ENCODE data around the gene DAP. TPM values are rescaled to one million over a fixed set of nuclear protein-coding genes. Genes with fewer than 3 reads are reported as not detected.

DAP gene
- total RNA-seq, 1 experiment from 2014 or later: 108 TPM

DNA sequence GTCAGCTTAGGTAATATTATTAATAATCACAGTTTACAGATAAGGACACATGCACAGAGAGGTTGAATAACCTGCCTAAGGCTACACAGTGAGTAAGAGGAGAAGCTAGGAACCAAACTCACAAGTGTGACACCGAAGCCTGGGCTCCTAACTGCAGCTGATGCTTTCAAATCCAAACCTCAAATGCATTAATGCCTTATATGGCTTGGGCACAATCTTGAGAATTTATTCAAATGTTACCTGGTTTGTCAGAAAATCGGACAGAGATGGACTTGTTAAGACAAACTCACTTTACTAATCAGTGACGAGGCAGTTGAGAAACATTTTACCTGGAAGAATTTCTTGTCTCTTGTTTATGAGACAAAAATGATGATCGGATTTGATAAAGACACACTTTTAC is 54.7 kb downstream of the DAP start:
- intact Hi-C loops (cut with micrococcal nuclease; ENCODE audit: unreplicated experiment): no loop called here
- ATAC-seq (no peak), DNase-seq (ENCODE audit: low read depth, low spot score) (no peak)
- POLR2A ChIA-PET: no interaction called here
- in situ Hi-C loops (cut with HindIII; ENCODE audit: low pct_unique_long_range_greater_than_20kb, low sequenced_read_pairs): no loop called here
- Histone ChIP-seq H3K4me1 (ENCODE audit: control insufficient read depth, insufficient read depth, low read length) (peaks cover 12% of the 10 kb centered on the region), H3K9me3 (ENCODE audit: control insufficient read depth, insufficient read depth, low read depth, low read length) (no peaks in the 10 kb centered on the region), H3K36me3 (ENCODE audit: control insufficient read depth, insufficient read depth, low read length) (no peaks in the 10 kb centered on the region), H3K27me3 (ENCODE audit: control insufficient read depth, insufficient read depth, low read length) (no peaks in the 10 kb centered on the region), H3K4me3 (ENCODE audit: low read depth in 2 of 2, low read length in 2 of 2) (no peak overlapping the region), H3K27ac (ENCODE audit: low read length) (no peak overlapping the region)
- TF ChIP-seq POLR2AphosphoS5 (IDR thresholded peaks at IDR 0.05; ENCODE audit: low read depth, low read length) (no peak), TCF7L2 (IDR thresholded peaks at IDR 0.05; ENCODE audit: low read depth, low read length) (no peak), SIN3A (IDR thresholded peaks at IDR 0.05; ENCODE audit: borderline replicate concordance, insufficient read depth, low read depth, low read length) (no peak)
- TF ChIP-seq, protein P1, sequence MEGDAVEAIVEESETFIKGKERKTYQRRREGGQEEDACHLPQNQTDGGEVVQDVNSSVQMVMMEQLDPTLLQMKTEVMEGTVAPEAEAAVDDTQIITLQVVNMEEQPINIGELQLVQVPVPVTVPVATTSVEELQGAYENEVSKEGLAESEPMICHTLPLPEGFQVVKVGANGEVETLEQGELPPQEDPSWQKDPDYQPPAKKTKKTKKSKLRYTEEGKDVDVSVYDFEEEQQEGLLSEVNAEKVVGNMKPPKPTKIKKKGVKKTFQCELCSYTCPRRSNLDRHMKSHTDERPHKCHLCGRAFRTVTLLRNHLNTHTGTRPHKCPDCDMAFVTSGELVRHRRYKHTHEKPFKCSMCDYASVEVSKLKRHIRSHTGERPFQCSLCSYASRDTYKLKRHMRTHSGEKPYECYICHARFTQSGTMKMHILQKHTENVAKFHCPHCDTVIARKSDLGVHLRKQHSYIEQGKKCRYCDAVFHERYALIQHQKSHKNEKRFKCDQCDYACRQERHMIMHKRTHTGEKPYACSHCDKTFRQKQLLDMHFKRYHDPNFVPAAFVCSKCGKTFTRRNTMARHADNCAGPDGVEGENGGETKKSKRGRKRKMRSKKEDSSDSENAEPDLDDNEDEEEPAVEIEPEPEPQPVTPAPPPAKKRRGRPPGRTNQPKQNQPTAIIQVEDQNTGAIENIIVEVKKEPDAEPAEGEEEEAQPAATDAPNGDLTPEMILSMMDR (IDR thresholded peaks at IDR 0.05): no peak
- TF ChIP-seq, protein P2, sequence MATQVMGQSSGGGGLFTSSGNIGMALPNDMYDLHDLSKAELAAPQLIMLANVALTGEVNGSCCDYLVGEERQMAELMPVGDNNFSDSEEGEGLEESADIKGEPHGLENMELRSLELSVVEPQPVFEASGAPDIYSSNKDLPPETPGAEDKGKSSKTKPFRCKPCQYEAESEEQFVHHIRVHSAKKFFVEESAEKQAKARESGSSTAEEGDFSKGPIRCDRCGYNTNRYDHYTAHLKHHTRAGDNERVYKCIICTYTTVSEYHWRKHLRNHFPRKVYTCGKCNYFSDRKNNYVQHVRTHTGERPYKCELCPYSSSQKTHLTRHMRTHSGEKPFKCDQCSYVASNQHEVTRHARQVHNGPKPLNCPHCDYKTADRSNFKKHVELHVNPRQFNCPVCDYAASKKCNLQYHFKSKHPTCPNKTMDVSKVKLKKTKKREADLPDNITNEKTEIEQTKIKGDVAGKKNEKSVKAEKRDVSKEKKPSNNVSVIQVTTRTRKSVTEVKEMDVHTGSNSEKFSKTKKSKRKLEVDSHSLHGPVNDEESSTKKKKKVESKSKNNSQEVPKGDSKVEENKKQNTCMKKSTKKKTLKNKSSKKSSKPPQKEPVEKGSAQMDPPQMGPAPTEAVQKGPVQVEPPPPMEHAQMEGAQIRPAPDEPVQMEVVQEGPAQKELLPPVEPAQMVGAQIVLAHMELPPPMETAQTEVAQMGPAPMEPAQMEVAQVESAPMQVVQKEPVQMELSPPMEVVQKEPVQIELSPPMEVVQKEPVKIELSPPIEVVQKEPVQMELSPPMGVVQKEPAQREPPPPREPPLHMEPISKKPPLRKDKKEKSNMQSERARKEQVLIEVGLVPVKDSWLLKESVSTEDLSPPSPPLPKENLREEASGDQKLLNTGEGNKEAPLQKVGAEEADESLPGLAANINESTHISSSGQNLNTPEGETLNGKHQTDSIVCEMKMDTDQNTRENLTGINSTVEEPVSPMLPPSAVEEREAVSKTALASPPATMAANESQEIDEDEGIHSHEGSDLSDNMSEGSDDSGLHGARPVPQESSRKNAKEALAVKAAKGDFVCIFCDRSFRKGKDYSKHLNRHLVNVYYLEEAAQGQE (IDR thresholded peaks at IDR 0.05; ENCODE audit: insufficient read depth in 1 of 2, low read depth in 2 of 2, low read length in 1 of 2): no peak
- BruUV-seq (replicated peaks): no TSS peak
- CTCF ChIA-PET: no interaction called here

DNA sequence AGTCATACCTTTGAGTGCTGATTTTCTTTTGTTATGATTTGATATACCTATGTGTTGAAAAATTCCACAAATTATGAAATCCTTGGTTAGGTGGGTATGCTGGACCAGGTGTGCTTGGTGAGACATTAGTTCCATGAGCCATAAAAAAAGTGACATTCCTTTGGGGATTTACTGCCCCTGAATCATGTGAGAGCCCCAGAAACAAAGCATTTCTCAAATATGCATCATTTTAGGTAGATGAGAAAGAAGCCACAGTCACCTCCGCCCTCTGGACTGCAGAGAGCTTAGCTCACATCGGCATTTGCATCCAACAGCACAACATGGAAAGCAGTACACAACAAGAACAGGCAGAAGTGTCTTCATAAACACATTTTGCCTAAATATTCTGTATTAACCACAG is 55.3 kb downstream of the DAP start:
- Histone ChIP-seq H3K27me3 (ENCODE audit: control insufficient read depth, insufficient read depth, low read length) (no peaks in the 10 kb centered on the region), H3K9me3 (ENCODE audit: control insufficient read depth, insufficient read depth, low read depth, low read length) (no peaks in the 10 kb centered on the region), H3K4me3 (ENCODE audit: low read depth in 2 of 2, low read length in 2 of 2) (no peak overlapping the region), H3K27ac (ENCODE audit: low read length) (no peak overlapping the region), H3K4me1 (ENCODE audit: control insufficient read depth, insufficient read depth, low read length) (peaks cover 12% of the 10 kb centered on the region), H3K36me3 (ENCODE audit: control insufficient read depth, insufficient read depth, low read length) (no peaks in the 10 kb centered on the region)
- ChIA-PET CTCF (no interaction called here), POLR2A (no interaction called here)
- no peak for ATAC-seq
- DNase-seq (ENCODE audit: low read depth, low spot score): no peak
- no TSS peak for BruUV-seq (replicated peaks)
- TF ChIP-seq, protein P1 (IDR thresholded peaks at IDR 0.05): no peak
- TF ChIP-seq, protein P2 (IDR thresholded peaks at IDR 0.05; ENCODE audit: insufficient read depth in 1 of 2, low read depth in 2 of 2, low read length in 1 of 2): no peak
- TF ChIP-seq POLR2AphosphoS5 (IDR thresholded peaks at IDR 0.05; ENCODE audit: low read depth, low read length) (no peak), TCF7L2 (IDR thresholded peaks at IDR 0.05; ENCODE audit: low read depth, low read length) (no peak), SIN3A (IDR thresholded peaks at IDR 0.05; ENCODE audit: borderline replicate concordance, insufficient read depth, low read depth, low read length) (no peak)
- in situ Hi-C loops (cut with HindIII; ENCODE audit: low pct_unique_long_range_greater_than_20kb, low sequenced_read_pairs): no loop called here
- intact Hi-C loops (cut with micrococcal nuclease; ENCODE audit: unreplicated experiment): no loop called here
